Esophagus muscularis mucosa (tissue), 4 donors: ENCODE results near the gene DAZAP1. TPM values are rescaled to one million over a fixed set of nuclear protein-coding genes. Genes with fewer than 3 reads are reported as not detected.

Experiments used
- DNase-seq: peaks from one replicate; pipeline ENCODE4 v3.0.0-alpha.2; 2017; ENCODE audit errors: extremely low spot score
- H3K27ac ChIP-seq, 4 donors: fragments of 200-600 bp; sonication (generic); replicated peaks in 1 of 4; 1 replicate in 3 of 4; 2 replicates in 1 of 4; pipeline ENCODE4 v1.5.1; 2016 to 2019; ENCODE audit warnings: mild to moderate bottlenecking in 1 of 4
- H3K27me3 ChIP-seq, 4 donors: fragments of 200-600 bp; sonication (generic); one replicate each; pipeline versions ENCODE4 v1.5.1 to v1.6.0; 2016 to 2019
- H3K36me3 ChIP-seq, 4 donors: fragments of 200-600 bp; sonication (generic); one replicate each; pipeline ENCODE4 v1.5.1; 2016 to 2019
- H3K4me1 ChIP-seq, 4 donors: fragments of 200-600 bp; sonication (generic); one replicate each; pipeline ENCODE4 v1.5.1; 2016 to 2019
- H3K4me3 ChIP-seq, 4 donors: fragments of 200-600 bp; sonication (generic); 1 replicate in 2 of 4; 2 replicates in 2 of 4; pipeline ENCODE4 v1.5.1; 2016 to 2019; ENCODE audit warnings: mild to moderate bottlenecking in 4 of 4, moderate library complexity in 1 of 4
- H3K9me3 ChIP-seq, 4 donors: fragments of 200-600 bp; sonication (generic); 1 replicate in 3 of 4; 2 replicates in 1 of 4; pipeline ENCODE4 v1.5.1; 2016 to 2019
- CTCF ChIP-seq, 3 experiments: fragments of 200-600 bp in 2 of 3; fragments of 450-650 bp in 1 of 3; sonication (generic) in 2 of 3; IDR thresholded peaks; one replicate each; pipeline ENCODE4 v1.5.1; 2017 to 2019; ENCODE audit warnings: antibody characterized with exemption in 3 of 3, mild to moderate bottlenecking in 2 of 3, moderate library complexity in 1 of 3
- EP300 ChIP-seq: sonication (generic); formaldehyde crosslinking; IDR thresholded peaks from one replicate; pipeline ENCODE4 v1.6.1; 2017; ENCODE audit warnings: antibody characterized with exemption
- POLR2A ChIP-seq: fragments of 450-650 bp; IDR thresholded peaks from one replicate; pipeline ENCODE4 v1.6.1; 2017; ENCODE audit warnings: antibody characterized with exemption, moderate library complexity, mild to moderate bottlenecking, low read depth
- POLR2AphosphoS5 ChIP-seq, 2 donors: sonication (generic); formaldehyde crosslinking; IDR thresholded peaks; one replicate each; pipeline ENCODE4 v1.6.1; 2017; ENCODE audit warnings: antibody characterized with exemption in 2 of 2
- WGBS: methylation state at CpG from one replicate; pipeline ENCODE4 v1.1.5; 2018; 5-methylcytosine and 5-hydroxymethylcytosine counted together
- intact Hi-C: fragments of 100-400 bp; cut with DNase I; formaldehyde crosslinking; loops from one replicate; pipeline ENCODE4 v1.15.1; 2023
- total RNA-seq, 4 donors: library from RNA; depleted of rRNA; stranded (reverse); fragments of >200 nt; gene quantifications; one replicate each; pipeline versions ENCODE4 v1.1.0 to v1.2.1, GENCODE V29; 2016

DAZAP1 gene
- total RNA-seq, 4 donors from 2014 or later: 44.9 to 79.4 (median 52.9) TPM

- TF ChIP-seq EP300 (no peak), POLR2A (no peak), CTCF (IDR thresholded peaks at IDR 0.05) (no peak), POLR2AphosphoS5 (IDR thresholded peaks at IDR 0.05) (no peak)
- no peak overlapping the region for H3K4me3 ChIP-seq
- H3K9me3 ChIP-seq: no peaks in the 10 kb centered on the region
- peak overlapping the region; percentile 70 to 81 (median 74) for H3K27ac ChIP-seq
- H3K36me3 ChIP-seq: peaks cover 34 to 85% (median 82%) of the 10 kb centered on the region in 4 donors
- intact Hi-C loops: no loop called here
- H3K27me3 ChIP-seq: no peaks in the 10 kb centered on the region
- H3K4me1 ChIP-seq: peaks cover 13 to 22% (median 18%) of the 10 kb centered on the region in 4 donors
- WGBS: 93% methylated on average over 9 of the region's 20 CpGs
- no peak for DNase-seq
These were observed 34.3 kb upstream of the DAZAP1 start for GRCh38 chr19:1373042-1373533.

- Histone ChIP-seq H3K4me1 (peaks cover 13 to 22% (median 18%) of the 10 kb centered on the region in 4 donors), H3K27me3 (no peaks in the 10 kb centered on the region), H3K36me3 (peaks cover 33 to 85% (median 77%) of the 10 kb centered on the region in 4 donors), H3K9me3 (no peaks in the 10 kb centered on the region), H3K4me3 (no peak overlapping the region), H3K27ac (peak overlapping the region; percentile 70 to 81 (median 74))
- peak; percentile 31 to 45 for TF ChIP-seq POLR2AphosphoS5 (IDR thresholded peaks at IDR 0.05)
- TF ChIP-seq EP300: no peak
- TF ChIP-seq CTCF (IDR thresholded peaks at IDR 0.05): no peak
- TF ChIP-seq POLR2A: no peak
- no peak for DNase-seq
- WGBS: 66% methylated on average over 16 of the region's 22 CpGs
- intact Hi-C loops: no loop called here
These were observed 33.7 kb upstream of the DAZAP1 start for GRCh38 chr19:1373534-1374249.

- Histone ChIP-seq H3K9me3 (no peaks in the 10 kb centered on the region), H3K27ac (peak overlapping the region; percentile 70 to 81 (median 74)), H3K4me3 (no peak overlapping the region), H3K4me1 (peaks cover 13 to 22% (median 18%) of the 10 kb centered on the region in 4 donors), H3K27me3 (no peaks in the 10 kb centered on the region), H3K36me3 (peaks cover 31 to 80% (median 73%) of the 10 kb centered on the region in 4 donors)
- intact Hi-C loops: no loop called here
- TF ChIP-seq EP300 (no peak), POLR2A (no peak), CTCF (IDR thresholded peaks at IDR 0.05) (no peak), POLR2AphosphoS5 (IDR thresholded peaks at IDR 0.05) (no peak)
- 84% methylated on average over 12 of the region's 12 CpGs for WGBS
- DNase-seq: no peak
These were observed 33.2 kb upstream of the DAZAP1 start for GRCh38 chr19:1374250-1374577.

GRCh38 chr19:1376415-1376805, 31.0 kb upstream of the DAZAP1 start:
- H3K4me1 ChIP-seq: peaks cover 14 to 28% (median 21%) of the 10 kb centered on the region in 4 donors
- 92% methylated on average over 17 of the region's 17 CpGs for WGBS
- peaks cover 11 to 58% (median 51%) of the 10 kb centered on the region in 4 donors for H3K36me3 ChIP-seq
- DNase-seq: no peak
- no peak overlapping the region for H3K27ac ChIP-seq
- intact Hi-C loops: no loop called here
- TF ChIP-seq POLR2A (no peak), EP300 (no peak), POLR2AphosphoS5 (IDR thresholded peaks at IDR 0.05) (no peak), CTCF (IDR thresholded peaks at IDR 0.05) (no peak)
- no peak overlapping the region for H3K4me3 ChIP-seq
- H3K27me3 ChIP-seq: no peaks in the 10 kb centered on the region
- no peaks in the 10 kb centered on the region for H3K9me3 ChIP-seq
